PC-3 (cell line): ENCODE results near the gene GDF11. TPM values are rescaled to one million over a fixed set of nuclear protein-coding genes. Genes with fewer than 3 reads are reported as not detected.

ENCODE experiments used
- ATAC-seq: fragments of 200-7000 bp; cut with Tn5 transposase; 2 replicates; pipeline ENCODE4 v1.9.1; 2020; ENCODE audit warnings: mild to moderate bottlenecking, moderate library complexity
- BruUV-seq: library from RNA; stranded (reverse); fragments of 400-500 nt; replicated peaks from 2 replicates; lab custom pipeline; 2021; lab: Mats Ljungman, UMichigan
- CTCF ChIA-PET: fragments of 300-600 bp; sonication (Branson Sonifier 250); formaldehyde crosslinking; loops from one replicate; lab custom pipeline; 2022; ENCODE audit warnings: antibody characterized with exemption; lab: Charles Lee
- POLR2A ChIA-PET: fragments of 300-600 bp; sonication (Branson Sonifier 250); formaldehyde crosslinking; loops from one replicate; lab custom pipeline; 2022; ENCODE audit warnings: antibody characterized with exemption; ENCODE audit not compliant: unreplicated experiment; lab: Charles Lee
- DNase-seq: peaks from one replicate; pipeline ENCODE4 v3.0.0-alpha.2; 2015
- H2AFZ ChIP-seq: fragments of 300-600 bp; sonication (generic); 2 replicates; pipeline ENCODE4 v1.6.0; 2016; ENCODE audit warnings: antibody characterized with exemption, low read length
- H3F3A ChIP-seq: fragments of 300-600 bp; sonication (generic); one replicate; pipeline ENCODE4 v1.6.0; 2017; ENCODE audit warnings: antibody characterized with exemption, low read length, control low read depth, mild to moderate bottlenecking; ENCODE audit not compliant: unreplicated experiment
- H3K27ac ChIP-seq: fragments of 300-600 bp; sonication (generic); 2 replicates; pipeline ENCODE4 v1.5.1; 2016; ENCODE audit warnings: mild to moderate bottlenecking, low read length
- H3K27me3 ChIP-seq: fragments of 300-600 bp; sonication (generic); 2 replicates; pipeline ENCODE4 v1.6.1; 2016; ENCODE audit warnings: low read length, mixed read lengths
- H3K36me3 ChIP-seq: fragments of 300-600 bp; sonication (generic); 2 replicates; pipeline ENCODE4 v1.6.1; 2016; ENCODE audit warnings: low read depth, mixed run types, low read length, mixed read lengths
- H3K4me1 ChIP-seq: fragments of 300-600 bp; sonication (generic); 2 replicates; pipeline ENCODE4 v1.5.1; 2016; ENCODE audit warnings: low read length; ENCODE audit not compliant: insufficient read depth
- H3K4me2 ChIP-seq: fragments of 300-600 bp; sonication (generic); 2 replicates; pipeline ENCODE4 v1.6.0; 2016; ENCODE audit warnings: low read length
- H3K4me3 ChIP-seq: fragments of 300-600 bp; sonication (generic); 2 replicates; pipeline ENCODE4 v1.5.1; 2016; ENCODE audit warnings: mild to moderate bottlenecking, low read length, mixed read lengths
- H3K79me2 ChIP-seq: fragments of 300-600 bp; sonication (generic); 2 replicates; pipeline ENCODE4 v1.6.1; 2017; ENCODE audit warnings: low read length, mixed read lengths
- H3K9ac ChIP-seq: fragments of 300-600 bp; sonication (generic); 2 replicates; pipeline ENCODE4 v1.6.0; 2016; ENCODE audit warnings: mild to moderate bottlenecking, low read length
- H3K9me2 ChIP-seq: fragments of 300-600 bp; sonication (generic); replicated peaks from 2 replicates; pipeline ENCODE4 v1.6.1; 2016; ENCODE audit warnings: mixed run types, low read length, mixed read lengths
- H3K9me3 ChIP-seq: fragments of 300-600 bp; sonication (generic); 2 replicates; pipeline ENCODE4 v1.6.1; 2016; ENCODE audit warnings: low read length, mixed read lengths
- H4K20me1 ChIP-seq: fragments of 300-600 bp; sonication (generic); 2 replicates; pipeline ENCODE4 v1.6.1; 2016; ENCODE audit warnings: low read length, mixed read lengths
- CTCF ChIP-seq: fragments of 300-600 bp; sonication (generic); conservative IDR thresholded peaks from 2 replicates; pipeline ENCODE4 v1.5.1; 2017; ENCODE audit warnings: antibody characterized with exemption, low read depth, mild to moderate bottlenecking, low read length
- EZH2 ChIP-seq: fragments of 300-600 bp; sonication (generic); IDR thresholded peaks from one replicate; pipeline ENCODE4 v1.6.1; 2017; ENCODE audit warnings: antibody characterized with exemption, mild to moderate bottlenecking, low read length; ENCODE audit not compliant: unreplicated experiment
- EZH2phosphoT487 ChIP-seq: fragments of 300-600 bp; sonication (generic); IDR thresholded peaks from 2 replicates; pipeline ENCODE4 v1.6.1; 2018; ENCODE audit warnings: mild to moderate bottlenecking, antibody characterized with exemption, low read length, borderline replicate concordance
- intact Hi-C: fragments of 100-400 bp; cut with micrococcal nuclease; formaldehyde crosslinking; loops from 2 replicates; pipeline ENCODE4 v1.9.0; 2023
- total RNA-seq: library from RNA; depleted of rRNA; stranded (reverse); fragments of >200 nt; gene quantifications from 2 replicates; pipeline ENCODE4 v1.2.3, GENCODE V29; 2014

Gene GDF11
- total RNA-seq, 1 experiment from 2014 or later = 7.1 TPM

DNA sequence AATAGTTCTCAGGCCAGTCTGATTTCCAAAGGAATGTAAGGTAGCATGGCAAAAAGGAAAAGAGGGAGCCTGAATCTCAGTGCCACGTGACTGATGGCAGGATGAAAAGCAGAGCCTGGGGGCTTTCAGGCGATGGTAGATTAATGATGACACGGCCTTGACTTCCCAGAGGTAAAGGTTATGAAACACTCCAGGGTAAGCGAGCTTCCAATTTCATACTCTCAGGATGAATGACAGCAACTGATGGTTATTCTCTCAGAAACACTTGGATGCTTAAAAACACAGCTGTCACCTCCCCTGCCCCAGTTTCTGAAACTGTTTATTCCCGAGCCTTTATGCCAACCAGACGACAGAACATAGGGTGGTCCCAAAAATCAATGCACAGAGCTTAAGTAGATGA is 28.8 kb downstream of the GDF11 start:
- POLR2A ChIA-PET = no interaction called here
- ATAC-seq (no peak), DNase-seq (no peak)
- Histone ChIP-seq H3K4me1 (no peaks in the 10 kb centered on the region), H3K4me2 (no peak overlapping the region), H4K20me1 (no peaks in the 10 kb centered on the region), H3F3A (no peaks in the 10 kb centered on the region), H3K9ac (no peak overlapping the region), H3K27ac (no peak overlapping the region), H3K79me2 (no peaks in the 10 kb centered on the region), H3K9me3 (no peaks in the 10 kb centered on the region), H3K36me3 (peaks cover 12% of the 10 kb centered on the region), H3K9me2 (no peaks in the 10 kb centered on the region), H2AFZ (no peak overlapping the region), H3K4me3 (no peak overlapping the region), H3K27me3 (no peaks in the 10 kb centered on the region)
- intact Hi-C loops = no loop called here
- no TSS peak for BruUV-seq
- CTCF ChIA-PET = no interaction called here
- TF ChIP-seq EZH2 = no peak
- no peak for TF ChIP-seq CTCF
- TF ChIP-seq EZH2phosphoT487 = no peak

DNA sequence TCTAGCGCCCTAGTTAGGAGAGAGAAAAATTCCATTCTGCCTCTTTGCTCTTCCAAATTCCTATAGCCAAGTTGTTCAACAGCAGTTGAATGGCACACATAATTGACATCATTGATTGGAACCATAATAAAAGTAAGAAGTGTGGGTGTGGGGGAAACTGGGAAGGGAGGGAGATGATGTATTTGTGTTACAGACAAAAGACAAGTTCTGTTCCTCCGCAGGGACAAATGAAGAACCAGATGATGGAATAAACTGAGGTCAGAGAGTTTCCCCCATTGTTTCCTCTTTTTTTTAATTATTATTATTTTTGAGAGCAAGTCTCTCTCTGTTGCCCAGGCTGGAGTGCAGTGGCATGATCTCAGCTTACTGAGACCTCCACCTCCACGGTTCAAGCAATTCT is 34.9 kb downstream of the GDF11 start:
- H3K4me1 ChIP-seq = no peaks in the 10 kb centered on the region
- POLR2A ChIA-PET = no interaction called here
- H3K4me3 ChIP-seq = no peak overlapping the region
- no peak overlapping the region for H3K9ac ChIP-seq
- H4K20me1 ChIP-seq = no peaks in the 10 kb centered on the region
- H2AFZ ChIP-seq = no peak overlapping the region
- H3F3A ChIP-seq = no peaks in the 10 kb centered on the region
- H3K27ac ChIP-seq = no peak overlapping the region
- H3K27me3 ChIP-seq = no peaks in the 10 kb centered on the region
- intact Hi-C loops = no loop called here
- H3K4me2 ChIP-seq = no peak overlapping the region
- CTCF ChIA-PET = no interaction called here
- H3K79me2 ChIP-seq = no peaks in the 10 kb centered on the region
- TF ChIP-seq EZH2phosphoT487 (no peak), EZH2 (no peak), CTCF (no peak)
- no peaks in the 10 kb centered on the region for H3K9me3 ChIP-seq
- no TSS peak for BruUV-seq
- no peak for DNase-seq
- H3K9me2 ChIP-seq = no peaks in the 10 kb centered on the region
- ATAC-seq = no peak
- peaks cover 38% of the 10 kb centered on the region for H3K36me3 ChIP-seq

DNA sequence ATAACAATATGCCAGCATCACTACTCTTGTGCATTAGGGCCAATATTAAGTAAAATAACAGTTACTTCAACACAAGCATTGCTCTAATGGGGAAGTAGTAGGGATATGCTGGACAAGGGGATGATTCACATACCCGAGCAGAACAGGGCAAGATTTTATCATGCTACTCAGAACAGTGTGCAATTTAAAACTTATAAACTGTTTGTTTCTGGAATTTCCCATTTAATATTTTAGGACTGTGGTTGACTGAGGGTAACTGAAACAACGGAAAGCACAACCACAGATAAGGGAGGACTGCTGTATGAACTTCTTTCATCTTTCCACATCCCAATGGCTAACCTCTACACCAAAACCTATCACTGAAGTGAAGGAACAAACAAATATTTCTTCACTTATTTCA is 37.8 kb downstream of the GDF11 start:
- no peak for ATAC-seq
- no TSS peak for BruUV-seq
- intact Hi-C loops = no loop called here
- Histone ChIP-seq H3K9me2 (no peaks in the 10 kb centered on the region), H3K9me3 (no peaks in the 10 kb centered on the region), H3K9ac (no peak overlapping the region), H2AFZ (no peak overlapping the region), H4K20me1 (no peaks in the 10 kb centered on the region), H3K36me3 (peaks cover 58% of the 10 kb centered on the region), H3K4me2 (no peak overlapping the region), H3K4me1 (no peaks in the 10 kb centered on the region), H3F3A (no peaks in the 10 kb centered on the region), H3K79me2 (no peaks in the 10 kb centered on the region), H3K4me3 (no peak overlapping the region), H3K27ac (no peak overlapping the region), H3K27me3 (no peaks in the 10 kb centered on the region)
- DNase-seq = no peak
- ChIA-PET POLR2A (no interaction called here), CTCF (no interaction called here)
- no peak for TF ChIP-seq EZH2phosphoT487
- no peak for TF ChIP-seq EZH2
- TF ChIP-seq CTCF = no peak
